Measurements from ENCODE around the gene TCP11X2. TPM values are rescaled to one million over a fixed set of nuclear protein-coding genes. Genes with fewer than 3 reads are reported as not detected.

TCP11X2 gene
- not detected in 2 replicates for total RNA-seq

DNA sequence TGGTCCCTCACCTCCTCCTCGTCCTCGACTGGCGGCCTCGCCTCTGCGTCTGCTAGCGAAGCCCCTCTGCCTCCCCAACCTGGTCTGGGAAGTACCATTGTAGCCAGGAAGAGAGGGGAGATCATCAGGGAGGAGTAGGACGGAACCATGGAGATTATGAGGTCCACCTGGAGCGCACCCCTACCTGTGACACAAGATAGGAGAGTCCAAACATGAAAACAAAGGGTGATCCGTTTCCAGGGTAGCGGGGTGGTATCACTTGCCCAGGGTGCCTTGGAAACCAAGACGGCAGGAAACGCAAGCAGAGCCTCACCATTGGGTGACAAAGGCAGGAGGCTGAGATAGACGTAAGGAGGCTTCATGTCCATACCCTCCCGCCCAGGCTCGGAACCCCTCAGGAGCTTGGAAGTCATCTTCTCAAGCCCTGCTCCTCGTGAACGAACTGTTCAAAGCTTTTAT, at the start of gene TCP11X2:
TCP11X2 (minus strand) TSS at position 51 of the 459 bp plus-strand sequence.

GRCh38 chrX:102515975-102516941, 44.6 kb upstream of the TCP11X2 start, which contains the start of gene TMSB15A:
TSS of gene TMSB15A (minus strand) at chrX:102516739.

GRCh38 chrX:102439908-102440307, 31.7 kb downstream of the TCP11X2 start, which contains the start of gene NXF2B:
TSS of gene NXF2B (minus strand) at chrX:102440008. CDS start at chrX:102380036, 59,972 bp downstream.

Other genes starting within 250 kb of the TCP11X2 start
- gene NXF2, start 224.6 kb downstream of the TCP11X2 start, total RNA-seq, result not detected in 2 replicates
- not detected in 2 replicates for gene NXF2B, start 31.8 kb downstream of the TCP11X2 start, total RNA-seq
- gene TMSB15A, start 44.9 kb upstream of the TCP11X2 start, total RNA-seq, result 1.1 and 4.3 TPM in 2 replicates
- gene ARMCX5, start 127.7 kb upstream of the TCP11X2 start, total RNA-seq, result 4.9 and 9.7 TPM in 2 replicates
- 0.14 and 1.1 TPM in 2 replicates for gene GPRASP1, start 179.7 kb upstream of the TCP11X2 start, total RNA-seq
- gene GPRASP2, start 240.6 kb upstream of the TCP11X2 start, total RNA-seq, result 4.7 and 5.1 TPM in 2 replicates
- gene GPRASP3, start 248.9 kb upstream of the TCP11X2 start, total RNA-seq, result 0.51 and 0.85 TPM in 2 replicates